HG03066 (cell line): Measurements from ENCODE around the gene MED26.

Source experiments
- ATAC-seq: cut with Tn5 transposase; IDR thresholded peaks from one replicate; pipeline ENCODE4 v1.9.1; 2021; ENCODE audit warnings: low read depth; ENCODE audit not compliant: unreplicated experiment

MED26 gene

GRCh38 chr19:16590876-16591802, 36.9 kb downstream of the MED26 start:
- ATAC-seq = no peak

- ATAC-seq = no peak
Measured at GRCh38 chr19:16589917-16590316, 38.1 kb downstream of the MED26 start.

GRCh38 chr19:16588824-16589577, 39.0 kb downstream of the MED26 start:
- peak; percentile 5 for ATAC-seq

GRCh38 chr19:16587833-16588823, 39.9 kb downstream of the MED26 start:
- ATAC-seq = peak; percentile 41

- no peak for ATAC-seq
Measured at GRCh38 chr19:16586991-16587832, 40.8 kb downstream of the MED26 start.

- ATAC-seq = no peak
Measured at GRCh38 chr19:16586477-16586871, 41.5 kb downstream of the MED26 start.

- no peak for ATAC-seq
Measured at GRCh38 chr19:16585808-16586476, 42.1 kb downstream of the MED26 start.

- no peak for ATAC-seq
Measured at GRCh38 chr19:16585094-16585801, 42.8 kb downstream of the MED26 start.

GRCh38 chr19:16584248-16585093, 43.5 kb downstream of the MED26 start:
- ATAC-seq = peak; percentile 52

- ATAC-seq = no peak
Measured at GRCh38 chr19:16582486-16583261, 45.3 kb downstream of the MED26 start.

GRCh38 chr19:16581971-16582343, 46.0 kb downstream of the MED26 start:
- no peak for ATAC-seq

- ATAC-seq = no peak
Measured at GRCh38 chr19:16581145-16581970, 46.6 kb downstream of the MED26 start.

GRCh38 chr19:16579381-16579780, 48.6 kb downstream of the MED26 start:
- no peak for ATAC-seq

- ATAC-seq = no peak
Measured at GRCh38 chr19:16577531-16577985, 50.4 kb downstream of the MED26 start.

GRCh38 chr19:16576690-16577530, 51.1 kb downstream of the MED26 start:
- no peak for ATAC-seq
